AG20443 (cell line): ENCODE data around the gene C5.
"Not testable (repeated sequence)": the region's sequence is repeated elsewhere in the genome, so short reads cannot be mapped to it uniquely, and the experiment has no call there.

Experiments used
- DNase-seq: peaks from one replicate; pipeline ENCODE4 v3.0.0; 2012; ENCODE audit warnings: low spot score, mixed read lengths

C5 gene

GRCh38 chr9:120979797-120980196 lies 70.3 kb downstream of the C5 start:
- DNase-seq: no peak

GRCh38 chr9:120978987-120979386 lies 71.1 kb downstream of the C5 start:
- no peak for DNase-seq

- no peak for DNase-seq
Observed at GRCh38 chr9:120977321-120977720, 72.8 kb downstream of the C5 start.

- no peak for DNase-seq
Observed at GRCh38 chr9:120974921-120975320, 75.2 kb downstream of the C5 start.

- no peak for DNase-seq
Observed at GRCh38 chr9:120974181-120974580, 75.9 kb downstream of the C5 start.

- DNase-seq: no peak
Observed at GRCh38 chr9:120971938-120972337, 78.1 kb downstream of the C5 start.

GRCh38 chr9:120971471-120971870 lies 78.6 kb downstream of the C5 start:
- DNase-seq: not testable (repeated sequence)

DNA sequence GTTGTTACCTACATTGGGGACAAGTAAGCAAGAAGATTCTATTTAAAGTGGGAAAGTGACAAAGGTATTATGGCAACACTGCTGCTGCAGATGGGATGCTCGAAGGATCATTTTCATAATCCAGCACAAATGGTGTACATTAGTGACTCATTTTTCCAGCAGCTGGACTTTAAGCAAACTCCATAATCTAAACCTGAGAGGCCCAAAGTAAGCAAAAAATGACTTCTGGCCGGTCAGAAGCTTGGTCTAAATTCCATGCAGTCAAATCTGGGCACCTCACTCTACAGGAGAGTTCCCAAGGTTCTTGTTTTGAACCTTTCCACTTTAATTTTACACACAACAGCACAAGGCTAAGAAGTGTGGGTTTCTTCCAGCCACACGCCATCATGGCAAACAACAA lies 79.8 kb downstream of the C5 start:
- DNase-seq: no peak

GRCh38 chr9:120966013-120966369 lies 84.1 kb downstream of the C5 start:
- no peak for DNase-seq

GRCh38 chr9:120965344-120966012 lies 84.6 kb downstream of the C5 start:
- DNase-seq: no peak

DNA sequence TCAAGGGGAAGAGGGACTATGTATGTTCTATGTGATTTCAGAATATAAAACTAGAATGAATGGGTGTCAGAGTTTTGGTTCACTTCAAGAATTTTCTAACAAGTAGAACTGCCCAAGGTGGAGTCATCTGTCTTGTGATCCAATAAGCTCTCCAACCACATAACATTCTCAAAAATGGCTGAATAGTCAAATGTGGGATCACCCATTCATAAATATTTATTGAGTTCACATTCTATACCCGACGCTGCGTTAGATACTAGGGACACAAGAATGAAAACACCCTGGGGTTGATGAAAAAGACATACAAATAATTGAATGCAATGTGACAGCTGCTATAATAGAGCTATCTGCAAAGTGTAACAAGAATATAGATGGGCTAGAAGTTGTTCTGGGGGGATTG lies 88.1 kb downstream of the C5 start:
- no peak for DNase-seq

GRCh38 chr9:120960001-120960400 lies 90.1 kb downstream of the C5 start:
- no peak for DNase-seq

- DNase-seq: no peak
Observed at GRCh38 chr9:120956862-120957261, 93.2 kb downstream of the C5 start.

DNA sequence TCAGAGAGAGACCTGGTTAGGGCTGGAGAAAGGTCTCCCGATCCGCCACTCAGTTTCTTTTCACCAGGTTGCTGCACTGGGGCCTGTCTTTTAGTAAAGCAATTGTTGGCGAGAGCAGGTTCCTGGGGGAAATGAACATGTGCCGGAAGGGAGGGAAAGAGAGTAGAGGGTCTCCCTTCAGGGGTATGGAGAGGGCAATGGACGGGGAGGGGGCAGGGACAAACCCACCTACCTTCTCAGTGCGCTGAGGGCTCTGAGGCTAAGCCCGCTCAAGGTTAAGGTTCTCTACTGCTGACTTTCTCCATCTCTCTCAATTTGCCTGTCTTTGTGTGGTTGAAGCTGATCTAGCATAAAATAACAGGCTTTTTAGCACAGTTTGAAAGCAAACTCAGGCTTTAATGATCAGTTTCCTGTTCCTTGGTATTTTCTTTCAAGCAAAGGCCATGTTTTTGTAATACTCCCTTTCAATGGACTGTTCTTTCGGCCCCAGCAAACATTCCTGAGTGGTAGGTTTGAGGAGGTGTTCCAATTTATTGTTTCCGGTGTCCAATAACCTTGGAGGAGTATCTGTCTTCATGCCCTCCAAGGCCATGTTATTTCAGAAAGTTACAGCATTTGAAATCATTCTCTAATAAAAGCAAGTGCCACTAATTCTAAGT lies 98.0 kb downstream of the C5 start:
- DNase-seq: no peak

DNA sequence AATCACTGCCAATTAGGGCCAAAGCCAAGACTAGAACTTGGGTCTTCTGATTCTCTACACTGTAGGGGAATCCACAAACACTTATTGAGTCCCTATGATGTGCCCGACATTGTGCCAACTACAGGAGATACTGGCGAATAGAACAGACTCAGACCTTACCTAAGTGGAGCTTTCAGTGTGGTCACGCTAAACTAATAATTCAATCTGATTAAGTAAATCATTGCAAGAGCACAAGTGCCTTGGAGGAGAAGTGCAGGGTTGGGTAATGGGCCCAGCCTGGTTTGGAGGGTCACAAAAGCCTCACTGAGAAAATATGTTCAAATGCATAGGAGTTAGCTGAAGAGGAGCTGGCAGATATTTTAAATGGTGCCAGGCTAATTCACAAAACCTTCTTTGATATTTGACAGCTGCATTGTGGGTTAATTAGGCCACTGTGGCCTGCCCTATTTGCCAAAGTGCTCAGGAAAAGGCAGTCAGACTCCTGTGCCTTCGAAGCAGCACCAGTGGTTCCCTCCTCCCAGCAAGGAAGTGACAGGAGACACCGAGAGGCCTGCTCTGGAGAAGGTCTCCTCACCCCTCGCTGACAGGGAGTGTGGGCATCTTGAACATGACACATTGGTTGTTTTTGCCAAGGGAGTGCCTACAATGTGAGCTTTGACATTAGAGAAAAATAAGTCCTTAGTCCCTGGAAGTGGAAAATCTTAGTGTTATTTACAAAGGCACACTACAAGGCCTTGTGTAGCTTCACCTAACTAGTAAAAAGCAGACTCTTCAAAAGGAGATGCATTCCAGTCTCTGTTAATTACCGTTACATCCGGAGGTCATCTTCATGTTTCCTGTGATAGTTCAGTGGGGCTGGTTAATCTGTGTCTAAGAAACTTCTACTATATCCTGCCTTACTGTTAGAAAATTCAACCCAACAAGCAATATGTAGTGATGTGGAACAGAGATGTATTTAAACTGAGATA lies 99.4 kb downstream of the C5 start:
- DNase-seq: no peak

DNA sequence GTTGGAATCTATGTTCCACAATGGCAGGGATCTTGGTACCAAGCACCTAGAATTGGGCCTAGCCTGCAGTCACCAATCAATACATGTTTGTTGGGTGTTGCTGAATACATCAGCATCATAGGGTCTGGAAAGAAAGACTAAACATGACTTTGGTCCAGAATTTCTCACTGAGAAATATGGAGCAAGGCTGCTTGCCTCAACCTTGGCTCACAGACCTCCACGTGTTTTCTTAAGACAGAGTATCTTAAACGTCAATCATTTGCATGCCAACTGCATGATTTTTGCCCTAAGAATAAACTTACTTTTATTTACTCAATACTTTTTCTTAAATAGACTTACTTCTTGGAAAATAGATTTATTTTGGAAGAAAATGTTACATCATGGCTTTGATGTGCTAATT lies 100.8 kb downstream of the C5 start:
- DNase-seq: no peak

- no peak for DNase-seq
Observed at GRCh38 chr9:120948824-120949223, 101.3 kb downstream of the C5 start.

- no peak for DNase-seq
Observed at GRCh38 chr9:120947222-120947621, 102.9 kb downstream of the C5 start.

DNA sequence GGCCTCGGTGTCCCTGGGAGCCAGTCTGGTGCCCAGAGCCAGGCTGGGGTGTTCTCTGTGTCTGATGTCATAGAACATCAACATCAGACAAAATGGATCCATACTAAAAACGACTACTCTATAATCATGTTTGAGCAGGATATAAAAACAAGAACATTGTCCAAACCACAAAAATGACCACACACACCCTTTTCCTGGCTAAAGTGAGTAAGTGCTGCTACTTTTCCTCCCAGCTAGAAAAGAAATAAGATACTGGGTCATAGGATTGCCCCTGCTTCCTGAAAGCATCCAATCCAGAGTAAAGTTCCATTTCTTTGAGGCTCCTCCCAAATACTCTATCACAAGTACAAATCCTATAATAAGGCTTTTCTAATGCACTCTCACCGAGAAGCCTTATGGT lies 103.8 kb downstream of the C5 start:
- peak; percentile 49 for DNase-seq

- no peak for DNase-seq
Observed at GRCh38 chr9:120944948-120945347, 105.1 kb downstream of the C5 start.

DNA sequence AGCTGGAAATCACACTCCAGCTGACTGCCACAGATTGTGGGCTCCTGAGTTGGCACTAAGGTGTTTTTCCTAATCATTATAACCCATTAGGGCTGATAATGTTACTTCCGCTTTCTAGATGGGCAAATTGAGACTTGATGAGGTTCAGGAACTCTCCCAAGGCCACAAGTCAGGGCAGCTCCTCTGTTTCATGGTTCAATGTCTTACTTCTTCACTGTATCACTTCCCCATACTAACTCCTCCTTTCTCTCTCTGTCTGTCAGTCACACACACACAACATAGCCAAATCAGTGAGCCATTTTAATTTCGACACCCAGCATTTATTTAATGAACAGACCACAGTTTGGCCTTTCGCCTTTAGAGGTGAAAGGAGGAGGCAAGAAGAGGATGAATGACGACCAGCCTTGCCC lies 105.6 kb downstream of the C5 start:
- no peak for DNase-seq

GRCh38 chr9:120942186-120943001 lies 107.7 kb downstream of the C5 start:
- DNase-seq: no peak
